ENCODE measurements around the gene SOBP. TPM values are rescaled to one million over a fixed set of nuclear protein-coding genes. Genes with fewer than 3 reads are reported as not detected.
A peak's percentile ranks its signal among the peaks of the same experiment; 100 is the strongest.

Gene SOBP
- total RNA-seq, 2 donors from 2014 or later = 0.70 to 4.6 TPM

DNA sequence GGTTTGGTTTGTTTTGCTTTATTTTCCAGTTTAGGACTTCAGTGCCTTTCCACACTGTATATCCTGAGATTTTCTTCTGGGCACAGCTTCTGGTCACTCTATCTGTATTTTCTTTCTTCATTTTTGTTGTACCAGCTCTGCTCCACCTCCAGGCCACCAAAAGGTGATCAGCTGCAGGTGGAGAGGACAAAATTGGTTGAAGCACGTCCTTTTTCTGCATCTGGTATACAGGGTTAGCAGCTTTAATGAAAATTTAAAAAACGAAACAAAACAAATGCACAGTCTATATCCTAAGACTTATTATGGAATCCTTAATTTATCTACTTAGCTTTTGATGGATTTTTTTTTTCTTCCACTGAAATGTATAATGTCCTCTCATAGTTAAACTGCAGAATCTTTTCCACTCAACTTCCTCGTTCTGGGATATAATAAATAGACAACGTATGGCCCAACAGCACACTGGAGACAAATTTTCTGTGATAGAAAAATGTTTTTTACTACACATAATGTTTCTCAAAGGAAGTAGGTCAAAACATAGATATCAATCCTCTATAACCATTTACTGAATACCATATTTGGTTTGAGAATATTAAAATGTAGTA is 10.7 kb upstream of the SOBP start:
- ATAC-seq (no peak), DNase-seq (no peak)
- intact Hi-C loops (cut with DNase I, micrococcal nuclease) = no loop called here

DNA sequence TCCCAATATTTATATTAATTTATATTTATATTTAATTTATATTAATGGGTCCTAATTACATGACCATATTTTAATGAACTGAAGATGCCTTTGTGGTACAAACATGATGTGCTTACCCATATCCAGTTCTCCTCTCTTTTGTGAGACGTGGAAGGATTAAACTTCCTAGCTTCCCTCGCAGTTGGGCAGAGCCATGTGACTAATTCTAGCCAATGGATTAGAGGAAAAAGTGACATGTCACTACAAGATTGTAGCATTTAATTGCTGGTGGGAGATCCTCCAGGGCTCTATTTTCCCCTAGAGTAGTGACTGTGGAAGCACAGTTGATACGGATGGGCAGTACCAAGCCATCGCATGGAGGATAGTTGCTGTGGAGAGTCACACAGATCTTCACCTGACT is 4.8 kb upstream of the SOBP start:
- no peak for DNase-seq
- ATAC-seq = no peak
- intact Hi-C loops (cut with DNase I, micrococcal nuclease) = no loop called here

DNA sequence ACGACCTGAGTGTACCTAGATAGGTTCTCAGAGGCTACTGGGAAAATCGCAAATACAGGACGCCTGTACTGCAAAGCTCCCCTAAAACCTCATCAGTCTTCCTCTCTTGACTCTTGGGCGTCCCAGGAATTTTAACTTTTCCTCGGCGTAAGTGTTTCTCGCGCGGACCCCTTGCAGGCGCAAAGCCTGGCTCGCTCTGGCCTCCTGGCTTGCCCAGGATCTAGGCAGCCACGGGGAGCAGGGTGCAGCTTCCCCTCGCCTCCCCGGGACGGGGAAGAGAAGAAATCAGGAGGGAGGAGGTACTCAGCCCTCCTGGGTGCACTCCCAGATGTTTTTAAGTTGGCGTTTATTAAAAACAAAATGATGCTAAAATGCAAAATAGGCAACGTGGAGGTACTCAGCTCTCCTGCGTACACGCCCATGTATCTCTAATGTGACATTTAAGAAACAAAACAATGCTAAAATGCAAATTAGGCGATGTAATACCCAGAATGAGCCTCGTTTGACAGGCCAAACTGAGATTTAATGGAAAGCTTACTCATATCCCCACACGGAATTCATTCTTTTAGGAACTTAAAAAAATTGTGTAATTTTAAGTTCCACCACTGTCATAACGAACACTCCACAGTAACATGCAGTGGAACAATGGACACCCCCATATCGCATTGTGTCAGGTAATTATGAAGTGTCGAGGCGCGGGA is 1.6 kb upstream of the SOBP start:
- intact Hi-C loops (cut with DNase I, micrococcal nuclease) = no loop called here
- ATAC-seq = no peak
- DNase-seq = no peak

DNA sequence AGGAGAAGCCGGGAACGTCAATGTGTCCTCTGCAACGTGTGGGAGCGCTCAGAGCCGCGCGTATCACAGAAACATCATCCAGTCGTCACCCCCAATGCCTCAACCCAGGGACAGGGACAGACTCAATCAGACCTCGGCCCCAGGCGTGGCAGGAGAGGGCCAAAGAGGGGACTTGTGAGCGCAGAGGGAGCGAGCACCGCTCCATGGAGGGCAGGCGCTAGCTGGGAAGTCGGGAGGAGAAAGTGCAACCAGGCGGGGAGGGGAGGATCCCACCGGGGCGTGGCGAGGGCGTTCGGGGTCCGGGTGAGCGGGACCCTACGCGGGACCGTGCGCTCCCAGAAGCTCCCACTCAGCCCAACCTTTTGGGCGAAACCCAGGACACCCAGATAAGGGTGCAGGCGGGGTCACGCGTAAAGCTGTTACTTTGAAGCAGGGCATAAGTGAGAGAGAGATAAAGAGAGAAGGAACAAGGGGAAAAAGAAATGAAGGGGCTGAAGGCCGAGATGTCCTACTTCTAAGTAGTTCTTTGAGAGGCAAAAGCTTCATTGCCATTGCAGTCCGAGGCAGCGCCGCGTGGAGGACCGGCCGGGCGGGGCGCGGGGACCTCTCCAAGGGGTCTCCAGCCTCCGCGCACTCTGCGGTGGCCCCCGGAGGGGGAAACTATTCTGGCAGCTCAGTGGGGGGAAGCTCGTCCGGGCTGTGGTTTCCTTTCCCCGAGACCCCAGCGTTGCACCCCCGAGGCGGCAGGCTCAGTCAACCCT is 862 bp upstream of the SOBP start:
- ATAC-seq (peak; percentile 50), DNase-seq (peak in 1 of 2 donors; percentile 36)
- intact Hi-C loops (cut with DNase I, micrococcal nuclease) = no loop called here

DNA sequence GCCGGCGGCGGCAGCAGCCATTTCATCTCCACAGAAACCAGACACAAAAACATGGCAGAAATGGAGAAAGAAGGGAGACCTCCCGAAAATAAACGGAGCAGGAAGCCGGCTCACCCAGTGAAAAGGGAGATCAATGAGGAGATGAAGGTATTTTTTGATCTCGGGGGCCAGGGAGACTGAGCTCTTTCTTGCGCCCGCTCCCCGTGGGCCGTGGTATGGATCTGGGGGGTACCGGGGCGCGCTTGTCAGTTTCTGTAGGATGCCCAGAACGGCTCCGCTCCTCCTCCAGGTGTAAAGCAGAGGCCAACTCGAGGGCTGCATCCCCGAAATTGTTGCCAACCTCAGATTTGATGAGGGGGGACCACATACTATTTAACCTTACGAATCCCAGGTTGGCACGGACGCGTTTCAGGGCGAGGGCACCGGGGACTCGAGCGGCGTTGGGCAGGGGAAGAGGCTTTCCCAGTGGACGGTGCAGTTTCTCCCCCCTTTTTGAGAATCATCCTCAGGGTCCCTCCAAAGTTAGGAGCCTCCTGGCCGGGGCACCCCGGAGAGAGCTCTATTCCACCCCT is 735 bp downstream of the SOBP start:
- intact Hi-C loops (cut with DNase I, micrococcal nuclease) = no loop called here
- DNase-seq = no peak
- ATAC-seq = peak; percentile 14

DNA sequence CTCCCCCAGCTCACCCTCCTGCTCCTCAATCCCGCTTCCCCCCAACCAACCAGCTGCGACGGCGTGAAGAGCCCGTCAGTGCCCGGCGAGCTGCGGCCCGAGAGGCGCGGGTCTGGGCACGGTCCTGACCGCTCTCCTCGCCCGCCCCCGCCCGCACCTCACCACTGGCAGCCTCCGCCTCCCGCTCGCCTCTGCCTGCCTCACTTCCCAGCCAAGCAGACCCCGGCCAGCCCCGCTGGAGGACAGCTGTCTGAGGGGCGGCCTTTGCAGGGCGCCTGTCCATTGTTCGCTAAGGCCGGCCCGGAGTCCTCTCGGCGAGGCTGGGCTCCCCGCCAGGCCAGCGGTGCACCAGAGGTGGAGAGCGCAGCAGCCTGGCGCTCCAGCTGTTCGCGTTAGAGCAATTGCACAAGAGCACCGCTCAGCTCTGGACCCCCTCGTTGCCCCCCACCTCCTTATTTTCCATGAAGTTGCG is 1.3 kb downstream of the SOBP start:
- intact Hi-C loops (cut with DNase I, micrococcal nuclease) = no loop called here
- DNase-seq (peak; percentile 41 to 48), ATAC-seq (peak; percentile 57)

DNA sequence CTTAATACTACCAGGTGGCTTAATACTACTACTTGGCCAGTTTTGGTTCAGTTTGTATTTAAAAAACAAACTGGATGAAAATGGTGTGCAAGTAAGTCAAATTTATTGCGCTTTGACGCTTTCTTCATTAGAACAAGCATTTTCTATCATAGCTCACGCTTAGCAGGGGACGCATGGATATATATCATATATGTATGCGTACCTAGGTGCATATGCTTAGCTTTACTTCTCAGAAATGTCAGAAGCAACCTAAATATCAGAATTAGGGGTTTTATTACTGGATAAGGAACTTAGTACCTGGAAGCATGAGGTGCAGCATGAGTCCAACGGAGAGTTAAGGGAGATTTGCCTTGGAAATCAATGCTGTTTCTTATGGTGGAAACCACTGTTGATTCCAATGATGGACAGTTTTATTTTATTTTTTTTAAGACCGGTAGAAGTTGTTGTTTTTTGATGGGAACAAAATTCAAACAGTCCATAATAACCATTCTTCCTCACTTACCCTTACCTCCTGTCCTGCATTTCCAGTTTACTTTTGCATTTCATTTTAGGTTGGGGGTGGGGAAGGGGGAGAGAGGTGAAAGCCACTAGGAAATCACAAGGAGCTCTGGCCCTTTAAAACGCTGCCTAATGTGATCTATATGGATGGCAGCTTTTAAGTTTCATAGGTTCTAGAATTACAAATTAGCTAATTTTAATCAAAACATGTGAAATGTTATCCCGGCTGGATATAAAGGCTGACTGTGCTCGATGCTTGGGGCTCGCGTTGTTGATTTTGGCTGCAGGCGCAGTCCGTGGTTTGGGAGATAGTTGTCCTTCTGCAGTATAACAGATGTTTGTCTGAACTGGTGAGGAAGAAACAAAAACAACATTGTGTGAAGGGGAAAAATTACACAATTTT is 2.1 kb downstream of the SOBP start:
- no peak for DNase-seq
- intact Hi-C loops (cut with DNase I, micrococcal nuclease) = no loop called here
- ATAC-seq = no peak

DNA sequence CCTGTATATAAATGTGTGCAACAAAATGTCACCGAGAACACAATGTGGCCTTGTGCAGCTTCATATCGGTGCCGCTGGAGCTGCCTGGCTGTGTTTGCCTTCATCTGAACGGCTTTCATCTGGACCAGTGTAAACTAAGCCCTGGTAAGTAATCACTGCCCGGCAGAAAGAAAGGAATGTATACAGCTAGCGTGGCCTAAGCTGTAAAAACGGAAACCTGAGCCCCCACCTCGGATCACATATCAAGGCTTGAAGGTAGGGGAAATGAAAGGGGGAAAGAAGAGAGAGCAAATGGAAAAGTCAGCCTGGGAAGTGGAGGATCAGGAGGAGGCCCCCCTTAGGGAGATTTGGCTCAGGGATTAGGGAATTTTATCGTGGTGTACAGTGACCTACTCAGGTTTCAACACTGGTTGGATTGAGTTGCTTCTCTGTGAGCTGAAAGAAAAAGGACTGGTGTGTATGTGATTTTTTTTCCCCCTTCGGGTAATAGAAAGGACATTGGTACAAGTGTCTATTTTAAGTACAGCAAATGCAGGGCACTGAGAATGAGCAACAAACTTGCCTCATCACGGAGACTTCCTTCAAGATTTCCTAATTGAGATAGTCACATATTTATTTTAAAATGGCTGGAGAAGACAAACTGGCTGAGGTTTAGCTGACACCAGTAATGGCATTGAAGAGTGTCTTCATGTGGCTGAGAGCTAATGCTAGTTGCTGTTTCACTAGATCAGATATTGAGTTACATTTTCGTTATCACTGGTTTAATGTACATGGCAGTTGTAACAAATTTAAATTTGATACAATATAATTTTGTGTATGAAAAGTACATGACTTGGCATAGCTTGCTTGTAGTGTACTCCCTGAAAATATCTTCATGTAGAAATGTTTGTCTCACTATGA is 3.5 kb downstream of the SOBP start:
- intact Hi-C loops (cut with DNase I, micrococcal nuclease) = no loop called here
- DNase-seq (no peak), ATAC-seq (no peak)

DNA sequence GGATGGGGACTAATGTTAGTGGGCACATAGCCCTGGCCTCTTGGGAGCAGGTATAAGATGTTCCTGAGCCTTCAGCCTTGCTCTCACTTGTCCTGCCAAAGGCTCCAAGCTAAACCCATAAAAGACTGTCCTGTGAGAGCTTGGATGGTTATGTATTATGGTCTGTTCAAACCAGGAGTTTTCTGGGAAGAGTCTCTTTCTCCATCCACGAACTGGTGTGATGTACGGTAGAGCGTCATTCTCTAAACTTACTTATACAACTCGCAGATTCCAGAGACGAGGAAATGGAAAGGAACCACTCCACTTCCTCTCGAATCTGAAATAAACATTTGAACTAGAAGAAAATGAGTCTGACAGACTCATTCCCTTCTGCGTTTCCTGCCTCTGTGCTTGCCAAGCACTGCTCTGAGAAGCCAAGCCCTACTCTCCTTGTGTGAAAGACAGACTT is 5.3 kb downstream of the SOBP start:
- intact Hi-C loops (cut with DNase I, micrococcal nuclease) = no loop called here
- peak in 1 of 2 donors; percentile 26 for DNase-seq
- no peak for ATAC-seq

DNA sequence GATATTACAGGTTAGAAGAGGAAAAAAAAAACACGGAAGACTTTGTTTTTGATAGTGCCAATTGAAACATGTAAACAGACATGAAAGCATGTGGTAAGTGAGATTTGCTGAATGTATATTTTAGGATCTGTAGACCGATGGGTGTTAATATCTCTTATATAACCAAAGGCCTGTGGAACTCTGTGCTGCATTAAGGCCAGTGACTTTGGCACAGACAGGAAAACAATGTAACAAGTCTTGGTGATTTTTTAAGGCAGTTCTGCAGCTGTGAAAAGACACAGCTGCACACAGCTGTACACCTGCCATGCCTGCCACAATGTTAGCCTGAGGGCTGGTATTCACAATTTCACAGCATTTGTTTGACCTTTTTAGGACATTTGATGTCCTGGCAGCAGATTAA is 6.1 kb downstream of the SOBP start:
- DNase-seq (no peak), ATAC-seq (no peak)
- intact Hi-C loops (cut with DNase I, micrococcal nuclease) = no loop called here

DNA sequence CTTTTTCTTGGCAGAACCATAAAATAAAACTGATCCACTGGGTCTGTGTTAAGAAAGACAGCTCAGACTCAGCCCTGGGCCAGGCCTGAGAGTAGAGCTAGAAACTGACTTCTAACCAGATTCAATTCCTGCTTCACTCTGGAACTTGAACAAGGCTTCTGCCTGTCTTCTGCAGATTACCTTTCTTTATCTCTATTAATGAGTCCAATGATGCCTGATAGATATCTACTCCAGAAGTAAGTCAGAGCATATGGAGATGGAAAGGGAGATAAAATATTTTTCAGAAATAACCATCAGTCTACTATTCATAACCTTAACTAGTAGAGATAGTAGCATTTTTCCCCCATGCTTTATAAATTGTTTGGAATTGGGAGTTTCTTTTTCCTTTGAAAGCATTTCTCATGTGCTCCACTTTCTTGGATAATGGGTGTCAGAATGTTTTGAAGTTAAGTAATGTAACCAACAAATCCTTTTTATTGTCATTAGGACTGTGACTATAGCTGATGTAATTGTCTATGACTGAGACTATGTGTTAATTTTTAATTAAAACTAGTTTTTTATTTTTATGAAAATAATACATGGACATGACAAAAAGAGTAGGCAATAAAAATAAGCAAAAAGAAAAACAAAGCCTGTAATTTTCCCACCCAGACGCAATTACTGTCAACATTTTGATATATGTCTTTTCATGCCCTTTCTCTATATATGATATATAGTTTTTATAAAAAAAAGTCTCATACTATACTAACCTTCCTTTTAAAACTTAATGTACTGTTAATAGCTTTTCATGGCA is 7.2 kb downstream of the SOBP start:
- intact Hi-C loops (cut with DNase I, micrococcal nuclease) = no loop called here
- no peak for ATAC-seq
- DNase-seq = no peak

DNA sequence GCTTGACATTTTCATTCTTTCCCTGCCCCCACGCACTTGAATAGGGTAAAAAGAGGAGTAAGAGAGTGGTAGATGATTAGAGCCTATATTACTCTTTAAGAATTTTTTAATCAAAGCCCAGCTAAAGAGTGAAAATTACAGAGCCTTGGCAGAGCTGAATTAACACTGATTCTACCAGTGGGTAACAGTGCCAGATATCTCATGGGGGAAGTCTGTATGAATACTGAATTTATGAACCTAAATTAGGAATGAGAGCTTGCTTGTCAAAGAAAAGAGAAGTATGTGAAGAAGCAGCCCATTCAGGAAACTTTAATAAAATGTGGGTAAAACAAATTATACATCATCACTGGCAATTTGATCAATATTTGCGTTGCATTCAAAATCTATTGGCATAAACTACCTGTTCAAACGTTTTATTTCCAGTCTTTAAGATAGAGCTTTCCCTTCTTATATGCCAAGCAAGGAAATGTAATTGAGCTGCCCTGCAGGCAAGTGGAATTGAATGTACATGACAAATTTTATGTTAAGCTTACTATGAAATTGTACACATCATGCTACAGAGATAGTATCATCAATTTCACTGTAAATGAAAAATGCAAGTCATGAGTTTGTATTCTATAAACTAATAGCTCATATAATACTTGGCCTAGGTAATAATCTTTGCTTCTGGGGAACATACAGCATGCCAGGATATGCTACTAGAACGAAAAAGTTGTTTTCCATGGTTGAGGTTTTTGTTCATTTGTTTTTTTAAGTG is 14.5 kb downstream of the SOBP start:
- intact Hi-C loops (cut with DNase I, micrococcal nuclease) = no loop called here
- no peak for DNase-seq
- no peak for ATAC-seq

DNA sequence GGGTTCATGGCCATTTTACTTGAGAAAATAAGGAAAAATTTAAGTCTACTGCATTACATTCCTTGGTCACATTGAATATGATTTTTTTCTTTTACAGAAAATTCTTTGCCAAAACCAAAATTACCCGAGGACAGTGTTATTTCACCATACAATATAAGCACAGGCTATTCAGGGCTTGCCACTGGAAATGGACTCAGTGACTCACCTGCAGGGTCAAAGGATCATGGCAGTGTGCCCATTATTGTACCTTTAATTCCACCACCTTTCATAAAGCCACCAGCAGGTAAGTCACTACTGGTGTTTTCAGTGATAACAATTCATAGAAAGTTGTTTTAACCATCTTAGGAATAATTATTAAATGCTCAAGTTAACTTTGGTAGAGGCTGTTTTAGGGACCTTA is 16.2 kb downstream of the SOBP start:
- DNase-seq = no peak
- intact Hi-C loops (cut with DNase I, micrococcal nuclease) = no loop called here
- peak; percentile 46 for ATAC-seq

DNA sequence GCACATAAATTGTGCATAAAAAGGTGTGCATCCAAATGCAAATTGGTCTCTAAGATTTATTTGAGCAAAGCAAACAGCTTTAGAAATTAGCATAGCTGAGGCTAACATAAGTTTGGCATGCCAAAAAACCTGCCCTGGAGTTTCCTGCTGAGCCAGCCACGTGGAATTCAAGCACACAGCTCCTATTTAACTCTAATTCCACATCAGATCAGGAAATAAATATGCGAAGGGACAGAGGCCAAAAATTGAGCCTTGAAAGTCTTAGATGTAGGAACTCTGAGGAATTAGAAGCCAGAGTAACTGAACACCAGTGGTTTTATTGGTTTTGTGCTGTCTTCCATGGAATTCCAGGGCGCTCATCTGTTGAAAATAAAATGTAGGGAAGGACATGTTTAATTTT is 19.6 kb downstream of the SOBP start:
- ATAC-seq = no peak
- DNase-seq = no peak
- intact Hi-C loops (cut with DNase I, micrococcal nuclease) = no loop called here

DNA sequence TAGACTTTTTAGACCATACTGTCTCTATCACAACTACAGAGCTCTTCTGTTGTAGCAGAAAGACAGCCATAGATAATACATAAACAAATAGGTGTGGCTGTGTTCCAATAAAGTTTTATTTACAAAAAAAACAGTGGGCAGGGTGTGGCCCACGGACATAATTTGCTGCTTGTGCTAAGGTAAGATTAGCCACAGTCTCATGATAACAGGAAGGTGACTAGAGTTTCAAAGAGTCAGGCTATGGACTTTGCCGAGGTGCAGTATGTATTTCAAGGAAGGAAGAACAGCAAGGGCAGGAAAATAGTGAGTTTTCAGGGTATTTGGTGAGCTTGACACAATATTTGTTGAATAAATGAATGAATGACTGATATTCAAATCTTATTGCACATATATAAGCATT is 20.2 kb downstream of the SOBP start:
- ATAC-seq (peak; percentile 87), DNase-seq (no peak)
- intact Hi-C loops (cut with DNase I, micrococcal nuclease) = no loop called here

DNA sequence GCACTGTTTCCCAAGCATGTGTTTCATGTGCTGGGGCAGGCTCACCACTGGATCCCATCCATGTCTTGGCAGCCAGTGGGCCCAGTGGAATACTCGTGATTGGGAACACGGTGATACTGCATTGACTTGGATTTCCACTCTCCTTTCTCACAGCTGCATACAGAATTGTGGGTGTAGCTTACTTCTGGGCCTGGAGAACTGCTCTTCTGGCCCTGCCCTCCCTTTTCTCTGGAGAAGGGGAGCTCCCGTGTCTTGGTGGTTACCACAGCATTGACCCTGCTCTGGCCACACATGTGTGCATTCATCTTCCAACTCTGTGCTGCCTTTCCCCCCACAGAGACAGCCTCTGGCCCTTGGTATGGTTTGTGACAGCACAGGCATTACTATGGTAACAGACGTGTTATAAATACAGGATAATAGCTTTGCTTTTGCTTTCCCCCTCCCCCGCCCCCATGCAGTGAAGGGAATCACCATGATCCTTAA is 21.6 kb downstream of the SOBP start:
- DNase-seq (no peak), ATAC-seq (no peak)
- intact Hi-C loops (cut with DNase I, micrococcal nuclease) = no loop called here
